BE2C (cell line): ENCODE data around the gene TRIO.

Experiments
- DNase-seq: peaks from one replicate; pipeline ENCODE4 v3.0.0-alpha.2; 2020
- H3K27me3 ChIP-seq: fragments of 250-450 bp; sonication (Bioruptor Pico); 2 replicates; pipeline ENCODE4 v1.5.1; 2020; ENCODE audit warnings: mild to moderate bottlenecking
- H3K36me3 ChIP-seq: fragments of 250-450 bp; sonication (Bioruptor Pico); 2 replicates; pipeline ENCODE4 v1.5.1; 2020; ENCODE audit warnings: mild to moderate bottlenecking
- H3K4me1 ChIP-seq: fragments of 250-450 bp; sonication (Bioruptor Pico); 2 replicates; pipeline ENCODE4 v1.5.1; 2020
- H3K4me3 ChIP-seq: 2 replicates; pipeline ENCODE4 v1.5.1; 2011; ENCODE audit warnings: low read depth, low read length
- H3K9me3 ChIP-seq: fragments of 250-450 bp; sonication (Bioruptor Pico); 2 replicates; pipeline ENCODE4 v1.5.1; 2020
- TF ChIP-seq, protein P1 (sequence below): IDR thresholded peaks from 2 replicates; pipeline ENCODE4 v1.5.1; 2012; ENCODE audit warnings: mild to moderate bottlenecking, low read depth, low read length

TRIO gene

DNA sequence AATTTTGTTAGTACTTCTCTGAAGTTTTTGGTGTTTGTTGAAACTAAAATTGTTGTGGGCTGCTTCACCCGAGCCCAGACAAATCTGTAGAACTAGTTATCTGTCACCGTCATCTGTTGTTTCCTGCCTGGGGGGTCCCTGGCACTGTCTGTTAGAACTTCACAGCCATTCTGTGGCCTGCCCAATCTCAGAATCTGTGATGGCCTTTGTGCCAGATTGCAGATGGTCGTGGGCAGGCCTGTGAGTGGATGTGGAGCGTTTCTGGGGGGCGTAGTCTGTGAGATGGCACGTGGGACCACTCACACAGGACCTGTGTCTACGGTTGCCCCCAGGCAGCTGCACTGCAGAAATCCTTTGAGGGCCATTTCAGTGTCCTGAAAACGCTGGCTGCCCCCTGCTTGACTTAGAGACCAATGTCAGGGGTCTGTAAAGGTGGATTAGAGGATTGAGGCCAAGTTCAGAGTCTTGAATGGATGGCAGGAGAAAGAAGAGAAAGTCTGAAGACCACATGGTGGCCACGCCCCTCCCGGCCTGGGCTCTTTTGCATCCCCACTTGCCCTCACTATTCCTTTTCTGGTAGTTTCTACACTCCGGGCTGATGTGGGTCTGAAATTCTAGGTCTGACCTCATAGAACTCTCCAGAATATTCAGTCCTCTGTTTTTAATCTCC, 38.3 kb downstream of the TRIO start:
- TF ChIP-seq, protein P1, sequence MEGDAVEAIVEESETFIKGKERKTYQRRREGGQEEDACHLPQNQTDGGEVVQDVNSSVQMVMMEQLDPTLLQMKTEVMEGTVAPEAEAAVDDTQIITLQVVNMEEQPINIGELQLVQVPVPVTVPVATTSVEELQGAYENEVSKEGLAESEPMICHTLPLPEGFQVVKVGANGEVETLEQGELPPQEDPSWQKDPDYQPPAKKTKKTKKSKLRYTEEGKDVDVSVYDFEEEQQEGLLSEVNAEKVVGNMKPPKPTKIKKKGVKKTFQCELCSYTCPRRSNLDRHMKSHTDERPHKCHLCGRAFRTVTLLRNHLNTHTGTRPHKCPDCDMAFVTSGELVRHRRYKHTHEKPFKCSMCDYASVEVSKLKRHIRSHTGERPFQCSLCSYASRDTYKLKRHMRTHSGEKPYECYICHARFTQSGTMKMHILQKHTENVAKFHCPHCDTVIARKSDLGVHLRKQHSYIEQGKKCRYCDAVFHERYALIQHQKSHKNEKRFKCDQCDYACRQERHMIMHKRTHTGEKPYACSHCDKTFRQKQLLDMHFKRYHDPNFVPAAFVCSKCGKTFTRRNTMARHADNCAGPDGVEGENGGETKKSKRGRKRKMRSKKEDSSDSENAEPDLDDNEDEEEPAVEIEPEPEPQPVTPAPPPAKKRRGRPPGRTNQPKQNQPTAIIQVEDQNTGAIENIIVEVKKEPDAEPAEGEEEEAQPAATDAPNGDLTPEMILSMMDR, result no peak
- DNase-seq, result peak; percentile 30
- Histone ChIP-seq H3K27me3 (no peaks in the 10 kb centered on the region), H3K36me3 (no peaks in the 10 kb centered on the region), H3K4me3 (no peak overlapping the region), H3K9me3 (no peaks in the 10 kb centered on the region), H3K4me1 (peaks cover 22% of the 10 kb centered on the region)

DNA sequence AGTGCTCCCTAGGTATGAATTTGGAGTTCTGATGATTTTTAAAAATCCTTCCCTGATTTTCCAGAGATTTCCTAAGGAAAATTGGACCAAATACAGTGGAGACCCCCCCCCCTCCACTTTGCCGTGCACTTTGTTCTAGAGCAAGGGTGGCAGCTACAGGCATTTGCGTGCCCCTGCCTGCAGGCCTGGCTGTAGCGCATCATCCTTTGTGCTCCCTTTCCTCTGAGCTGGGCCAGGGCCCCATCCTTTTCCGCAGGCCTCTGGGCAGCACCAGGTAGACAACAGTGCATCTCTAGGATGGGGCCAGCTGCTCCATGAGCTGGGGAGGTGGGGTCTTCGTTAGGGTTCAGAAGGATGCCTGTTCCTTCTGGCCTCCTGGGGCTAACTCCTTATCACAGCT, 39.6 kb downstream of the TRIO start:
- no peak overlapping the region for H3K4me3 ChIP-seq
- peaks cover 26% of the 10 kb centered on the region for H3K4me1 ChIP-seq
- TF ChIP-seq, protein P1, result no peak
- H3K36me3 ChIP-seq, result no peaks in the 10 kb centered on the region
- H3K27me3 ChIP-seq, result no peaks in the 10 kb centered on the region
- DNase-seq, result no peak
- H3K9me3 ChIP-seq, result no peaks in the 10 kb centered on the region

DNA sequence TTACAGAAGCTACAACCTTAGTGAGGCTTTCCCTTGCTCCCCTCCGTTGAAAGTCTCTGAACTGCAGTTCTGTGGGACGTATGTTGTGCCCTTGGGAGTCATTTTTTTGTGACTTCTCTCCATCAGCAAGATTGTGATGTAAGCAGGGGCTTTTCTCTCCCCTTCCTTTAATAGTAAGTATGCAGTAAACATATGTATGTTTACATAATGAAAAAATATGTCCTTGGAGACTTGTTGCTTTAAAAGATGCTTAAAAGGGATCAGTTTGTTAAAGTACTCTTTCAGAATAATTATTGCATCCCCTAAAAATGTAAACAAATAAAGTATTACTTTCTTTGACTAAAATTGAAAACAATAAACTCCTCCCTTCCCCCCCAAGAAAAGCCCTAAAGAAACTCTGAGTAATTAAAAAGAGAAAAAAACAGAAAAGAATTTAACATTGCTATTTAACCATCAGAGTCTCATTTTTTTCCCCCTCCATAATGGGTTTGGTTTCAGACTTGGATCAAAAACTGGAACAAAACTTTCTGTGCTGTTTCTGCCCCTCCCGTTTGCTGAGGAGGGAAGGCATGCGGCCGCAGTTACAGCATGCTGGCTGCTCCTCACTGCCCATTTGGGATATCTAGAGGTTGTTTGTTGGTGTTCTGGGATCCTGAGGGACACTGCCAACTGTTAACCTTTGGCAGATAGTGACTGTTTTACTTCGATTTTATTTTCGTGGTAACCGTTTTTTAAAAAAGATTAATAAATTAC, 40.2 kb downstream of the TRIO start:
- Histone ChIP-seq H3K4me3 (no peak overlapping the region), H3K9me3 (no peaks in the 10 kb centered on the region), H3K36me3 (no peaks in the 10 kb centered on the region), H3K4me1 (peaks cover 22% of the 10 kb centered on the region), H3K27me3 (no peaks in the 10 kb centered on the region)
- no peak for DNase-seq
- TF ChIP-seq, protein P1, result no peak

DNA sequence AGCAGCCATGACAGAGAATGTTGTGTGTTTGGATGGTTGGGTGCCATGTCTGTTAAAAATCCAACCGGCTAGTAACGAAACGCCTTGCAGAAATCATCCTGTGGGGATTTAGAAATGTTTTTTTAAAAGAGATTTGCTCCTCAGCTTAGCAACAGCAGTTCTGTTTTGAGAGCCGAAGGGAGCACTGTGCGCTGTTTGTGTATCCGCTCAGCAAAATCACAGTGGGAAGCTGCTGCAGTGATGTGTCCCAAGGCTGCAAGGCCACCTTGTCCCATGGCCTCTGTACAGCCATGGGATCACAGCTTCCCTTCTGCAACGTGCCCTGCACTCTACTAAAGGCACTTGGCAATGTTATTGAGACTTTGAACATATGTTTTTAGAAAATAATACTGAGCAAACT, 40.9 kb downstream of the TRIO start:
- H3K4me1 ChIP-seq, result peaks cover 22% of the 10 kb centered on the region
- no peaks in the 10 kb centered on the region for H3K27me3 ChIP-seq
- DNase-seq, result no peak
- no peaks in the 10 kb centered on the region for H3K36me3 ChIP-seq
- no peaks in the 10 kb centered on the region for H3K9me3 ChIP-seq
- H3K4me3 ChIP-seq, result no peak overlapping the region
- TF ChIP-seq, protein P1, result no peak

DNA sequence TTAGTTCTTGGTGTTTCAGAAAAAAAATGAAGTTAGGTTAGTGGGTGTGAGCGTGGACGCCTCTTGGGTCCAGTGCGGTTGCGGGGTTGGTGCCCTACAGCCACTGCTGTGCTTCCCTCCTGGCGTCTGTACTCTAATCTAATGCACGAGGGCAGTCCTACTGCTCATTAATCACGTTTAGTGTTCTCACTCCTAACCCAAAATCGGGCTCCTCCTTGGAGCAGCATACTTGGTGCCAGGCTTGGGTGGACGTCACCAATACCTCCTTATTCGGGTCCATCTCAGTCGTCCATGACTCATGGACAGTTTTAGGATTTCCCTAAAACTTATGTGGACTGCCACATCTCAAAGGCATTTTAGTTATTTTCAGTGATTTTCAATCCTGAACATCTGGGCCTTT, 41.6 kb downstream of the TRIO start:
- Histone ChIP-seq H3K27me3 (no peaks in the 10 kb centered on the region), H3K9me3 (no peaks in the 10 kb centered on the region), H3K36me3 (no peaks in the 10 kb centered on the region), H3K4me3 (no peak overlapping the region), H3K4me1 (peaks cover 22% of the 10 kb centered on the region)
- DNase-seq, result no peak
- TF ChIP-seq, protein P1, result no peak

DNA sequence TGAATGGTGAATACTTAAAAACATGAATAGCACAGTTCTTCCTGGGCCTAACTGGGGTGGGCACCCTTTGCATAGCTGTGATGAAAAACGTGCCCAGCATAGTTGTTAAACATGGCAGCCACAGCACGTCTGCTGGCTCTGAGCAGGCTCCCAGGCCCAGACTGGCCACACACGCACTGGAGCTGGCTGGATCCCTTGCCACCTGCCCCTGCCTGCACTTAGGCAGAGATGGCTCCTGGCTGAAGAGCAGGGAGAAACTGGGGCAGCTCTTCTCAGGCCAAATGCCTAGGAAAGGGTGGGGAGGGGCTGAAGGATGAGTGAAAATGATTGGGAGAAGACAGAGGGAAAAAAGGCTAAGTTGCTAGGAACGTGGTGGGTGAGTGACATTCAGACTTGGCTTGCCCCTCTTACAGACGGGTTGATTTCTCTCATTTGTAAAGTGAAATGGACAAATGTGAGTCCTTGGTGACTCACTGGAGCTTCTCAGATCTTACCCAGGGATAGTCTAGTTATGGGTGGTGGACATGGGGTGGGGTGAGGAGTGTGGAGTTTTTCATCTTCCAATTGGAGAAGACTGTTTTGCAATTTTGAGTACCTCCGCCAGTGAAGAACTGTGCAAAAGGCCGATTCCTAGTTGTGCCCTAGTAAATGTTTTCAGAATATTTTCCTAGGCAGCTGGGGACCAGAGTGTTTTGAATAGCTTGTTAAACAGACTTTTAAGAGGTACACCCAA, 42.4 kb downstream of the TRIO start:
- H3K4me3 ChIP-seq, result no peak overlapping the region
- H3K4me1 ChIP-seq, result peaks cover 29% of the 10 kb centered on the region
- H3K36me3 ChIP-seq, result no peaks in the 10 kb centered on the region
- TF ChIP-seq, protein P1, result no peak
- no peaks in the 10 kb centered on the region for H3K9me3 ChIP-seq
- H3K27me3 ChIP-seq, result no peaks in the 10 kb centered on the region
- peak; percentile 48 for DNase-seq
